ENCODE data around the gene SMAGP.
"Not testable (repeated sequence)": the region's sequence is repeated elsewhere in the genome, so short reads cannot be mapped to it uniquely, and the experiment has no call there.

Gene SMAGP

GRCh38 chr12:51263341-51263740 lies 6.9 kb downstream of the SMAGP start:
- DNase-seq, result no peak

- no peak for DNase-seq
These were observed 7.4 kb downstream of the SMAGP start for GRCh38 chr12:51262758-51263177.

- not testable (repeated sequence) for DNase-seq
These were observed 10.6 kb downstream of the SMAGP start for GRCh38 chr12:51259600-51259999.

GRCh38 chr12:51254536-51254935 lies 15.7 kb downstream of the SMAGP start:
- DNase-seq, result no peak

- no peak for DNase-seq
These were observed 16.9 kb downstream of the SMAGP start for GRCh38 chr12:51253276-51253675.

- DNase-seq, result no peak
These were observed 22.6 kb downstream of the SMAGP start for GRCh38 chr12:51247523-51248206.

- DNase-seq, result no peak
These were observed 23.9 kb downstream of the SMAGP start for GRCh38 chr12:51246254-51246853.

GRCh38 chr12:51245476-51246253 lies 24.6 kb downstream of the SMAGP start:
- no peak for DNase-seq

- DNase-seq, result no peak
These were observed 25.9 kb downstream of the SMAGP start for GRCh38 chr12:51244269-51244668.

- DNase-seq, result no peak
These were observed 27.3 kb downstream of the SMAGP start for GRCh38 chr12:51242876-51243275.

- DNase-seq, result no peak
These were observed 28.1 kb downstream of the SMAGP start for GRCh38 chr12:51242120-51242519.

- no peak for DNase-seq
These were observed 29.2 kb downstream of the SMAGP start for GRCh38 chr12:51240971-51241370.

- peak; percentile 88 for DNase-seq
These were observed 31.5 kb downstream of the SMAGP start, which contains the start of gene DAZAP2 for GRCh38 chr12:51238510-51239334. DAZAP2 (plus strand) TSS chr12:51238826; CDS start chr12:51238908, 82 bp downstream.

- DNase-seq, result no peak
These were observed 32.1 kb downstream of the SMAGP start for GRCh38 chr12:51238037-51238509.

GRCh38 chr12:51234530-51234929 lies 35.7 kb downstream of the SMAGP start:
- no peak for DNase-seq

- DNase-seq, result no peak
These were observed 37.6 kb downstream of the SMAGP start for GRCh38 chr12:51232642-51233041.

- DNase-seq, result no peak
These were observed 41.0 kb downstream of the SMAGP start for GRCh38 chr12:51229116-51229809.

- DNase-seq, result no peak
These were observed 42.3 kb downstream of the SMAGP start for GRCh38 chr12:51227962-51228361.

GRCh38 chr12:51227112-51227511 lies 43.1 kb downstream of the SMAGP start:
- DNase-seq, result not testable (repeated sequence)

GRCh38 chr12:51225771-51226170 lies 44.4 kb downstream of the SMAGP start:
- no peak for DNase-seq

- DNase-seq, result no peak
These were observed 45.0 kb downstream of the SMAGP start for GRCh38 chr12:51225234-51225633.

GRCh38 chr12:51224625-51225024 lies 45.6 kb downstream of the SMAGP start:
- no peak for DNase-seq

Data from amniotic stem cell (primary cell).